HepG2 (cell line): ENCODE results near the gene TMA7B. TPM values are rescaled to one million over a fixed set of nuclear protein-coding genes. Genes with fewer than 3 reads are reported as not detected.

ENCODE experiments used
- ATAC-seq: fragments of 200-7000 bp; cut with Tn5 transposase; 3 replicates; pipeline ENCODE4 v1.9.1; 2020; ENCODE audit warnings: mild to moderate bottlenecking, moderate library complexity
- BruUV-seq: library from RNA; stranded (reverse); fragments of 400-500 nt; replicated peaks from 2 replicates; lab custom pipeline; 2021; lab: Mats Ljungman, UMichigan
- CTCF ChIA-PET: fragments of 300-600 bp; formaldehyde crosslinking; extraction: SDS; loops from one replicate; lab custom pipeline; 2021; ENCODE audit warnings: low total read pairs, inconsistent platforms, low intra/inter-chr PET ratio; lab: Yijun Ruan, JAX
- POLR2A ChIA-PET: fragments of 350-600 bp; sonication (Branson Sonifier 250); formaldehyde crosslinking; loops from one replicate; lab custom pipeline; 2020; ENCODE audit warnings: antibody characterized with exemption, inconsistent platforms; lab: Yijun Ruan, JAX
- DNase-seq: peaks from one replicate; pipeline ENCODE4 v3.0.0-alpha.2; 2015; ENCODE audit warnings: low spot score
- FAIRE-seq: peaks from 3 replicates; lab custom pipeline; 2011; peaks lifted over from hg19 to GRCh38; lab: Jason Lieb, UNC
- H2AFZ ChIP-seq: one replicate; pipeline ENCODE4 v1.6.1; 2011; ENCODE audit warnings: low read length, inconsistent platforms
- H3K27ac ChIP-seq: fragments of 300-600 bp; 3 replicates; pipeline ENCODE4 v1.8.0; 2011; ENCODE audit warnings: mixed run types, mild to moderate bottlenecking, mixed read lengths, low read length, inconsistent platforms; ENCODE audit not compliant: insufficient read depth; ENCODE audit errors: extremely low read length
- H3K27me3 ChIP-seq, 2 experiments: fragments of 200-600 bp in 1 of 2; 2 replicates in 1 of 2; 3 replicates in 1 of 2; pipeline versions ENCODE4 v1.6.0 to v1.8.0; 2011; ENCODE audit warnings: low read length in 2 of 2, mild to moderate bottlenecking in 2 of 2, moderate library complexity in 2 of 2, inconsistent platforms in 1 of 2; ENCODE audit not compliant: insufficient read depth in 2 of 2, control insufficient read depth in 1 of 2
- H3K36me3 ChIP-seq, 2 experiments: fragments of 200-600 bp in 1 of 2; replicated peaks in 1 of 2; 2 replicates in 1 of 2; 3 replicates in 1 of 2; pipeline versions ENCODE4 v1.5.1 to v1.8.0; 2011; ENCODE audit warnings: low read length in 2 of 2, inconsistent platforms in 1 of 2; ENCODE audit not compliant: insufficient read depth in 2 of 2, control insufficient read depth in 1 of 2
- H3K4me1 ChIP-seq: 2 replicates; pipeline ENCODE4 v1.5.1; 2012; ENCODE audit warnings: low read length, inconsistent platforms; ENCODE audit not compliant: insufficient read depth
- H3K4me2 ChIP-seq: 2 replicates; pipeline ENCODE4 v1.6.0; 2011; ENCODE audit warnings: low read depth, low read length, inconsistent platforms
- H3K4me3 ChIP-seq, 3 experiments: fragments of 200-600 bp in 1 of 3; sonication (generic), shearing (Covaris generic) in 1 of 3; replicated peaks in 1 of 3; 2 replicates each; pipeline ENCODE4 v1.5.1; 2011 to 2016; ENCODE audit warnings: low read length in 3 of 3, inconsistent platforms in 2 of 3, low read depth in 2 of 3, mild to moderate bottlenecking in 2 of 3, control low read depth in 1 of 3, mixed read lengths in 1 of 3; ENCODE audit not compliant: insufficient read depth in 1 of 3
- H3K79me2 ChIP-seq: one replicate; pipeline ENCODE4 v1.6.1; 2011; ENCODE audit warnings: low read length, inconsistent platforms; ENCODE audit not compliant: insufficient read depth
- H3K9ac ChIP-seq: 2 replicates; pipeline ENCODE4 v1.6.0; 2011; ENCODE audit warnings: mild to moderate bottlenecking, low read depth, low read length, inconsistent platforms; ENCODE audit not compliant: insufficient read depth
- H3K9me3 ChIP-seq: 2 replicates; pipeline ENCODE4 v1.5.1; 2012; ENCODE audit warnings: mild to moderate bottlenecking, low read length
- H4K20me1 ChIP-seq: 2 replicates; pipeline ENCODE4 v1.6.0; 2011; ENCODE audit warnings: inconsistent platforms, mild to moderate bottlenecking, low read length, moderate library complexity; ENCODE audit not compliant: insufficient read depth
- ATF2 ChIP-seq: sonication (generic); formaldehyde crosslinking; IDR thresholded peaks from 2 replicates; pipeline ENCODE4 v1.4.0; 2020; ENCODE audit warnings: missing genetic modification reagents
- ATF4 ChIP-seq, 2 experiments: fragments of 450-650 bp in 1 of 2; sonication (generic) in 1 of 2; formaldehyde crosslinking; IDR thresholded peaks; 2 replicates each; pipeline versions ENCODE4 v1.5.0 to v1.8.0; 2020 to 2022; ENCODE audit warnings: mild to moderate bottlenecking in 1 of 2, missing genetic modification reagents in 1 of 2
- ATF7 ChIP-seq, 2 experiments: fragments of 450-650 bp in 1 of 2; sonication (generic) in 1 of 2; formaldehyde crosslinking in 1 of 2; IDR thresholded peaks; 2 replicates each; pipeline versions ENCODE4 v1.4.0 to v1.6.1; 2016 to 2020; ENCODE audit warnings: antibody characterized with exemption in 1 of 2, mild to moderate bottlenecking in 1 of 2, missing genetic modification reagents in 1 of 2
- ETV6 ChIP-seq: sonication (generic); formaldehyde crosslinking; conservative IDR thresholded peaks from 2 replicates; pipeline ENCODE4 v1.4.0; 2020; ENCODE audit warnings: missing genetic modification reagents
- HBP1 ChIP-seq: IDR thresholded peaks from 2 replicates; pipeline ENCODE4 v1.6.1; 2016; ENCODE audit warnings: low read depth, control low read depth
- HCFC1 ChIP-seq: fragments of 150-350 bp; IDR thresholded peaks from 2 replicates; pipeline ENCODE4 v1.6.1; 2014; ENCODE audit warnings: low read depth, low read length
- HMGXB3 ChIP-seq: sonication (generic); formaldehyde crosslinking; IDR thresholded peaks from 2 replicates; pipeline ENCODE4 v1.4.0; 2020; ENCODE audit warnings: missing genetic modification reagents, borderline replicate concordance
- MEF2D ChIP-seq: sonication (generic); formaldehyde crosslinking; IDR thresholded peaks from 2 replicates; pipeline ENCODE4 v1.5.1; 2020; ENCODE audit warnings: mild to moderate bottlenecking, missing genetic modification reagents
- NR0B2 ChIP-seq: sonication (generic); formaldehyde crosslinking; IDR thresholded peaks from 2 replicates; pipeline ENCODE4 v1.4.0; 2020; ENCODE audit warnings: mild to moderate bottlenecking, missing genetic modification reagents
- TBL1XR1 ChIP-seq: fragments of 150-350 bp; IDR thresholded peaks from 2 replicates; pipeline ENCODE4 v1.6.1; 2014; ENCODE audit warnings: borderline replicate concordance, low read length; ENCODE audit not compliant: partially characterized antibody
- ZNF446 ChIP-seq: sonication (generic); formaldehyde crosslinking; IDR thresholded peaks from 2 replicates; pipeline ENCODE4 v1.5.0; 2020; ENCODE audit warnings: mild to moderate bottlenecking, missing genetic modification reagents
- ZNF547 ChIP-seq: sonication (generic); formaldehyde crosslinking; IDR thresholded peaks from 2 replicates; pipeline ENCODE4 v1.5.1; 2020; ENCODE audit warnings: mild to moderate bottlenecking, missing genetic modification reagents
- ZNF576 ChIP-seq: sonication (generic); formaldehyde crosslinking; IDR thresholded peaks from 2 replicates; pipeline ENCODE4 v1.4.0; 2020; ENCODE audit warnings: mild to moderate bottlenecking, missing genetic modification reagents
- ZNF75D ChIP-seq: sonication (generic); formaldehyde crosslinking; IDR thresholded peaks from 2 replicates; pipeline ENCODE4 v1.8.1; 2023; ENCODE audit warnings: missing genetic modification reagents, mild to moderate bottlenecking, borderline replicate concordance
- WGBS: methylation state at CpG from one replicate; pipeline ENCODE4 v1.1.6; 2017; ENCODE audit warnings: low lambda C conversion rate; 5-methylcytosine and 5-hydroxymethylcytosine counted together
- in situ Hi-C: cut with HindIII; loops from 2 replicates; pipeline ENCODE4 v1.10.0; 2017; ENCODE audit warnings: low pct_unique_long_range_greater_than_20kb; ENCODE audit not compliant: extremely low pct_ligation_motif_present
- intact Hi-C: fragments of 100-400 bp; cut with micrococcal nuclease; formaldehyde crosslinking; loops from one replicate; pipeline ENCODE4 v1.10.0; 2022; ENCODE audit not compliant: unreplicated experiment
- polyA plus RNA-seq, 8 experiments: library from polyadenylated mRNA; depleted of rRNA in 3 of 8; stranded (reverse) in 7 of 8; unstranded in 1 of 8; fragments of >200 nt; fragmentation: Illumina TruSeq in 4 of 8; extraction: Trizol in 4 of 8; gene quantifications; 2 replicates each; pipeline versions ENCODE4 v1.2.1 to v1.2.3, GENCODE V29; 2011 to 2016; ENCODE audit warnings: low read depth in 4 of 8, missing spikeins in 1 of 8, mixed read lengths in 1 of 8; ENCODE audit not compliant: insufficient read depth in 1 of 8
- total RNA-seq, 5 experiments: library from RNA; depleted of rRNA; stranded (reverse); fragments of >200 nt; fragmentation: Illumina TruSeq; extraction: Trizol; gene quantifications; 2 replicates each; pipeline ENCODE4 v1.2.3, GENCODE V29; 2016; ENCODE audit warnings: low read depth in 1 of 5

The TMA7B gene
- total and polyA plus RNA-seq, 2 of the 13 experiments (the other 11 are each of a cell fraction or from before 2014, with no cell fraction given) = not detected

- TF ChIP-seq ATF2 (no peak), ZNF547 (CRISPR knock-in tag) (no peak), ETV6 (CRISPR knock-in tag) (no peak)
Observed at GRCh38 chr22:39962071-39962470, 1.9 kb downstream of the TMA7B start (continued).

- Histone ChIP-seq H4K20me1 (no peaks in the 10 kb centered on the region), H3K9me3 (no peaks in the 10 kb centered on the region), H3K27me3 (peaks cover 2 to 9% of the 10 kb centered on the region in 2 experiments; a peak in 3 of 5 replicates), H3K4me2 (no peak overlapping the region), H3K36me3 (no peaks in the 10 kb centered on the region), H3K79me2 (no peaks in the 10 kb centered on the region), H2AFZ (no peak overlapping the region), H3K4me1 (no peaks in the 10 kb centered on the region), H3K9ac (no peak overlapping the region), H3K4me3 (no peak overlapping the region), H3K27ac (no peak overlapping the region)
- BruUV-seq = no TSS peak
- intact Hi-C loops (no loop called here), in situ Hi-C loops (no loop called here)
- CTCF ChIA-PET = no interaction called here
- POLR2A ChIA-PET = no interaction called here
- ATAC-seq = no peak
- no peak for DNase-seq
- WGBS = 25% methylated on average over 5 of the region's 5 CpGs
- FAIRE-seq = no peak
- TF ChIP-seq ATF4 (CRISPR knock-in tag; IDR thresholded peaks at IDR 0.05) = no peak
- no peak for TF ChIP-seq TBL1XR1
- TF ChIP-seq HCFC1 = no peak
- no peak for TF ChIP-seq HMGXB3 (CRISPR knock-in tag)
- no peak for TF ChIP-seq ZNF75D (CRISPR knock-in tag)
- TF ChIP-seq NR0B2 (CRISPR knock-in tag) = no peak
- no peak for TF ChIP-seq ZNF576 (CRISPR knock-in tag)
- TF ChIP-seq ATF7 (IDR thresholded peaks at IDR 0.05) = no peak
- no peak for TF ChIP-seq ATF7 (CRISPR knock-in tag; IDR thresholded peaks at IDR 0.05)
- TF ChIP-seq MEF2D (CRISPR knock-in tag) = no peak
- no peak for TF ChIP-seq ZNF446 (CRISPR knock-in tag)
- TF ChIP-seq HBP1 (CRISPR knock-in tag) = no peak
Observed at GRCh38 chr22:39965748-39966147, 5.6 kb downstream of the TMA7B start.
